ENCODE data around the gene RNF126.
"Not testable (repeated sequence)": the region's sequence is repeated elsewhere in the genome, so short reads cannot be mapped to it uniquely, and the experiment has no call there.

RNF126 gene

GRCh38 chr19:662962-663681 is at the start of gene RNF126:
TSS of gene RNF126 (minus strand) at chr19:663214. CDS start at chr19:663121, 93 bp downstream.
- peak; percentile 95 for DNase-seq

- DNase-seq: no peak
Measured at GRCh38 chr19:711254-711653, 48.2 kb upstream of the RNF126 start.

GRCh38 chr19:710767-711166 is 47.8 kb upstream of the RNF126 start:
- no peak for DNase-seq

- no peak for DNase-seq
Measured at GRCh38 chr19:709965-710571, 47.1 kb upstream of the RNF126 start.

- no peak for DNase-seq
Measured at GRCh38 chr19:709196-709964, 46.4 kb upstream of the RNF126 start.

- no peak for DNase-seq
Measured at GRCh38 chr19:708154-709143, 45.4 kb upstream of the RNF126 start, which contains the start of gene PALM. TSS of gene PALM (plus strand) at chr19:708935. CDS start at chr19:709147, 212 bp downstream.

- DNase-seq: no peak
Measured at GRCh38 chr19:704447-704741, 41.4 kb upstream of the RNF126 start.

- DNase-seq: peak; percentile 65
Measured at GRCh38 chr19:703651-704446, 40.8 kb upstream of the RNF126 start.

GRCh38 chr19:703329-703650 is 40.3 kb upstream of the RNF126 start:
- DNase-seq: no peak

- DNase-seq: not testable (repeated sequence)
Measured at GRCh38 chr19:702847-703246, 39.8 kb upstream of the RNF126 start.

GRCh38 chr19:699885-700284 is 36.9 kb upstream of the RNF126 start:
- not testable (repeated sequence) for DNase-seq

- not testable (repeated sequence) for DNase-seq
Measured at GRCh38 chr19:698529-698928, 35.5 kb upstream of the RNF126 start.

- DNase-seq: no peak
Measured at GRCh38 chr19:695352-695949, 32.4 kb upstream of the RNF126 start, which contains the start of gene PRSS57. TSS of gene PRSS57 (minus strand) at chr19:695452. CDS start at chr19:695430, 22 bp downstream.

- no peak for DNase-seq
Measured at GRCh38 chr19:694481-695351, 31.7 kb upstream of the RNF126 start.

- no peak for DNase-seq
Measured at GRCh38 chr19:690203-690602, 27.2 kb upstream of the RNF126 start.

- DNase-seq: no peak
Measured at GRCh38 chr19:688992-689391, 26.0 kb upstream of the RNF126 start.

GRCh38 chr19:688214-688613 is 25.2 kb upstream of the RNF126 start:
- no peak for DNase-seq

- DNase-seq: no peak
Measured at GRCh38 chr19:687569-688166, 24.7 kb upstream of the RNF126 start.

GRCh38 chr19:686589-687297 is 23.7 kb upstream of the RNF126 start:
- no peak for DNase-seq

All from activated CD4-positive, alpha-beta T cell treated with anti-CD3 and anti-CD28 coated beads, Interleukin-2, amount 50 U/mL, for 16 hours (primary cell).